Measurements from ENCODE around the gene TRIO.

TRIO gene

GRCh38 chr5:14472986-14473567 is 329.9 kb downstream of the TRIO start:
- H3K36me3 ChIP-seq, result peaks cover 76 to 97% (median 87%) of the 10 kb centered on the region in 11 experiments
- no peak for TF ChIP-seq Cebpa-rat (IDR thresholded peaks at IDR 0.05)

GRCh38 chr5:14475045-14475444 is 331.9 kb downstream of the TRIO start:
- no peak for TF ChIP-seq Cebpa-rat (IDR thresholded peaks at IDR 0.05)
- Histone ChIP-seq H3K36me3 (peaks cover 90 to 100% (median 97%) of the 10 kb centered on the region in 11 experiments), H3K27ac (no peak overlapping the region), H3K9me3 (replicated peaks in 1 of 11) (no peaks in the 10 kb centered on the region), H3K4me2 (no peak overlapping the region), H4K20me1 (no peaks in the 10 kb centered on the region; a peak in 1 of 22 replicates), H3K9ac (no peak overlapping the region), H3K27me3 (no peaks in the 10 kb centered on the region), H3K4me1 (peaks cover 0 to under 1% (median 0%) of the 10 kb centered on the region in 10 experiments; a peak in 1 of 20 replicates), H3K4me3 (no peak overlapping the region)

More at GRCh38 chr5:14472986-14473567, 329.9 kb downstream of the TRIO start:
- Histone ChIP-seq H3K4me2 (no peak overlapping the region), H3K9me3 (replicated peaks in 1 of 11) (no peaks in the 10 kb centered on the region), H4K20me1 (peaks cover 0 to 7% (median 0%) of the 10 kb centered on the region in 11 experiments; a peak in 2 of 22 replicates), H3K9ac (no peak overlapping the region), H3K27me3 (no peaks in the 10 kb centered on the region), H3K4me3 (no peak overlapping the region), H3K4me1 (peaks cover 0 to 18% (median 8%) of the 10 kb centered on the region in 10 experiments; a peak in 11 of 20 replicates), H3K27ac (no peak overlapping the region)

- Histone ChIP-seq H3K4me3 (no peak overlapping the region), H3K9me3 (replicated peaks in 1 of 11) (no peaks in the 10 kb centered on the region), H3K4me1 (no peaks in the 10 kb centered on the region), H3K36me3 (peaks cover 95 to 100% (median 99%) of the 10 kb centered on the region in 11 experiments), H3K27ac (no peak overlapping the region), H3K4me2 (no peak overlapping the region), H3K27me3 (no peaks in the 10 kb centered on the region), H3K9ac (no peak overlapping the region), H4K20me1 (peaks cover 0 to 5% (median 0%) of the 10 kb centered on the region in 11 experiments; a peak in 2 of 22 replicates)
- TF ChIP-seq Cebpa-rat (IDR thresholded peaks at IDR 0.05), result no peak
These were observed 333.8 kb downstream of the TRIO start for GRCh38 chr5:14476786-14477435.

- TF ChIP-seq Cebpa-rat (IDR thresholded peaks at IDR 0.05), result no peak
These were observed 336.1 kb downstream of the TRIO start for GRCh38 chr5:14479143-14479696.

GRCh38 chr5:14481349-14481748 is 338.2 kb downstream of the TRIO start:
- no peaks in the 10 kb centered on the region; a peak in 1 of 20 replicates for H3K4me1 ChIP-seq
- TF ChIP-seq Cebpa-rat (IDR thresholded peaks at IDR 0.05), result no peak
- no peak overlapping the region for H3K4me2 ChIP-seq
- no peak overlapping the region for H3K27ac ChIP-seq
- no peak overlapping the region for H3K4me3 ChIP-seq
- H3K9me3 ChIP-seq (replicated peaks in 1 of 11), result peaks cover 0 to 11% (median 0%) of the 10 kb centered on the region in 11 experiments; a peak in 6 of 22 replicates
- H3K9ac ChIP-seq, result no peak overlapping the region
- no peaks in the 10 kb centered on the region for H3K27me3 ChIP-seq
- H3K36me3 ChIP-seq, result peaks cover 99 to 100% (median 99%) of the 10 kb centered on the region in 11 experiments
- peaks cover 0 to 10% (median 0%) of the 10 kb centered on the region in 11 experiments; a peak in 4 of 22 replicates for H4K20me1 ChIP-seq

More at GRCh38 chr5:14479143-14479696, 336.1 kb downstream of the TRIO start:
- no peak overlapping the region for H3K27ac ChIP-seq
- no peaks in the 10 kb centered on the region for H3K27me3 ChIP-seq
- H3K4me2 ChIP-seq, result no peak overlapping the region
- peaks cover 98 to 100% (median 99%) of the 10 kb centered on the region in 11 experiments for H3K36me3 ChIP-seq
- H3K9ac ChIP-seq, result no peak overlapping the region
- H3K4me3 ChIP-seq, result no peak overlapping the region
- H3K4me1 ChIP-seq, result no peaks in the 10 kb centered on the region; a peak in 1 of 20 replicates
- H3K9me3 ChIP-seq (replicated peaks in 1 of 11), result no peaks in the 10 kb centered on the region
- H4K20me1 ChIP-seq, result peaks cover 0 to 10% (median 0%) of the 10 kb centered on the region in 11 experiments; a peak in 4 of 22 replicates

- H3K9me3 ChIP-seq (replicated peaks in 1 of 11), result peaks cover 0 to 17% (median 5%) of the 10 kb centered on the region in 11 experiments; a peak in 11 of 22 replicates
- peaks cover 0 to 10% (median 0%) of the 10 kb centered on the region in 11 experiments; a peak in 4 of 22 replicates for H4K20me1 ChIP-seq
- H3K36me3 ChIP-seq, result peaks cover 99 to 100% (median 99%) of the 10 kb centered on the region in 11 experiments
- TF ChIP-seq Cebpa-rat (IDR thresholded peaks at IDR 0.05), result no peak
- no peak overlapping the region for H3K4me3 ChIP-seq
- H3K27ac ChIP-seq, result no peak overlapping the region
- no peak overlapping the region for H3K4me2 ChIP-seq
- H3K4me1 ChIP-seq, result no peaks in the 10 kb centered on the region; a peak in 1 of 20 replicates
- H3K9ac ChIP-seq, result no peak overlapping the region
- H3K27me3 ChIP-seq, result no peaks in the 10 kb centered on the region
These were observed 338.9 kb downstream of the TRIO start for GRCh38 chr5:14482085-14482484.

GRCh38 chr5:14483504-14484157 is 340.5 kb downstream of the TRIO start:
- H3K27me3 ChIP-seq, result no peaks in the 10 kb centered on the region
- no peak overlapping the region for H3K27ac ChIP-seq
- no peak overlapping the region for H3K4me2 ChIP-seq
- H3K9ac ChIP-seq, result no peak overlapping the region
- H3K4me1 ChIP-seq, result peaks cover 1 to 11% (median 8%) of the 10 kb centered on the region in 10 experiments; a peak in 18 of 20 replicates
- H4K20me1 ChIP-seq, result peaks cover 0 to 12% (median 0%) of the 10 kb centered on the region in 11 experiments; a peak in 9 of 22 replicates
- no peak overlapping the region for H3K4me3 ChIP-seq
- peaks cover 0 to 24% (median 6%) of the 10 kb centered on the region in 11 experiments; a peak in 11 of 22 replicates for H3K9me3 ChIP-seq (replicated peaks in 1 of 11)
- TF ChIP-seq Cebpa-rat (IDR thresholded peaks at IDR 0.05), result no peak
- H3K36me3 ChIP-seq, result peaks cover 95 to 99% (median 98%) of the 10 kb centered on the region in 11 experiments

- TF ChIP-seq Cebpa-rat (IDR thresholded peaks at IDR 0.05), result no peak
- no peak overlapping the region for H3K4me3 ChIP-seq
- no peak overlapping the region for H3K4me2 ChIP-seq
- peaks cover 11 to 37% (median 17%) of the 10 kb centered on the region in 11 experiments; a peak in 18 of 22 replicates for H4K20me1 ChIP-seq
- no peak overlapping the region for H3K9ac ChIP-seq
- no peaks in the 10 kb centered on the region for H3K27me3 ChIP-seq
- H3K4me1 ChIP-seq, result peaks cover 25 to 37% (median 31%) of the 10 kb centered on the region in 10 experiments
- H3K27ac ChIP-seq, result no peak overlapping the region
- peaks cover 0 to 24% (median 6%) of the 10 kb centered on the region in 11 experiments; a peak in 11 of 22 replicates for H3K9me3 ChIP-seq (replicated peaks in 1 of 11)
- H3K36me3 ChIP-seq, result peaks cover 81 to 99% (median 95%) of the 10 kb centered on the region in 11 experiments
These were observed 343.3 kb downstream of the TRIO start for GRCh38 chr5:14486486-14486885.

All from BLaER1 treated with 17β-estradiol and CSF1 and Interleukin-3, amounts not matched to agents 10 nM and 100 nM (cell line).